ENCODE data around the gene B3GNT8.
"Not testable (repeated sequence)": the region's sequence is repeated elsewhere in the genome, so short reads cannot be mapped to it uniquely, and the experiment has no call there.

The B3GNT8 gene

GRCh38 chr19:41413947-41414346 lies 13.2 kb downstream of the B3GNT8 start:
- DNase-seq = no peak

DNA sequence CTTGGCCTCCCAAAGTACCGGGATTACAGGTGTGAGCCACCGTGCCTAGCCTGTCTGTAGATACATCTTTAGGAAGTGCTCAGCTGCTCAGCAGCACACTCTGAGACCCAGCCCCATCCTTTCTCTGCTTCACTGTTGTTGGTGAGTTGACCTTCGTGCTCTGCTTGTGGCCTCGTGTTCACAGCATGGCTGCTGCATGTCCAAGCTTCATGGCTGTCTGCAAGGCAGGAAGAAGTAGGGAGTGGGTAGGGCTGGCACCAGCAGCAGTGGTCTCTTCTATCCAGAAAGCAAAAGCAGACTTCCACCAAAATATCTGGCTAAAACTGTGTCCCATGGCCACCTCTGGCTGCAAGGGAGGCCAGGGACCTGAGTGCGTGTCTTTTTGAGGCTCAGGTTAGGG lies 14.2 kb downstream of the B3GNT8 start:
- DNase-seq = no peak

- DNase-seq = no peak
Measured at GRCh38 chr19:41411968-41412265, 15.3 kb downstream of the B3GNT8 start.

- no peak for DNase-seq
Measured at GRCh38 chr19:41411100-41411967, 15.8 kb downstream of the B3GNT8 start.

DNA sequence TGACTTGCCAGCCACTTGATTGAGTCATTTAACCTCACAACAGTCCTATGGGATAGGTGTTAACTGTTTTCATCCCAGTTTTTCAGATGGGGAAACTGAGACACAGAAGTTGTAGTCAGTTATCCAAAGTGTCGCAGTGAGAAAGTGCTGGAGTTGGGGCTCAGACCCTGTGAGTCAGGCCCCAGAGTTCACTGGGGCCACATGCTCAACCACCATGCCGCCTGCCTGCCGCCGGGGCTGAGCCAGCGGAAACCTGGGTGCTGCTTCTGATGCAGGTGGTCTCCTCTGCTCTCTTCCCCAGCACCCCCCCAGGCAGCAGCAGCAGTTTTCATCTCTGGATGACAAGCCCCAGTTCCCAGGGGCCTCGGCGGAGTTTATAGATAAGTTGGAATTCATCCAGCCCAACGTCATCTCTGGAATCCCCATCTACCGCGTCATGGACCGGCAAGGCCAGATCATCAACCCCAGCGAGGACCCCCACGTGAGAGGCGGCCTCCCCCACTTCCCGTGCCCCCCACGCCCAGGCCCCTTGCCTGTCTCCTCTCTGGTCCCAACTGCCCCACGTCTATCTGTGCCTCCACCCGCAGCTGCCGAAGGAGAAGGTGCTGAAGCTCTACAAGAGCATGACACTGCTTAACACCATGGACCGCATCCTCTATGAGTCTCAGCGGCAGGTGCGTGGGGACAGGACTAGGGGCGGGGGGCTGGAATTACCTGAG lies 16.7 kb downstream of the B3GNT8 start:
- DNase-seq = no peak

DNA sequence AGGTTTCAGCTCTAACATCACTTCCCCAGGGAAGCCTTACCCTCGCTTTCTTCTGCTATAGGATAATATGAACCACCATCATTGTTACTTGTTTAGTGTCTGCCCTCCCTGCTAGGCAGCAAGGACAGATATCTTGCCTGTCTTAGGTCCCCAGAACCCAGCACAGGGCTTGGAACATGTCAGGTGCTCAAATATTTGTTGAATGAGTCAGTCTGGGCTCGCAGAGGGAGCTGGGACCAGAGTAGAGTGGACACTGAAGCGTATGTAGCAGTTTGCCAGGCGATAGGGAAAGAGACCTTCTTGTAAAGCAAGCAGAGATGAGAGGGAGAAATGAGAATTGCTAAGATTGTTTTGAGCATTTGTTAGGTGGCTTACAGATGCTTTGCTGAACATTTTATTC lies 17.9 kb downstream of the B3GNT8 start:
- no peak for DNase-seq

- not testable (repeated sequence) for DNase-seq
Measured at GRCh38 chr19:41408846-41409245, 18.3 kb downstream of the B3GNT8 start.

DNA sequence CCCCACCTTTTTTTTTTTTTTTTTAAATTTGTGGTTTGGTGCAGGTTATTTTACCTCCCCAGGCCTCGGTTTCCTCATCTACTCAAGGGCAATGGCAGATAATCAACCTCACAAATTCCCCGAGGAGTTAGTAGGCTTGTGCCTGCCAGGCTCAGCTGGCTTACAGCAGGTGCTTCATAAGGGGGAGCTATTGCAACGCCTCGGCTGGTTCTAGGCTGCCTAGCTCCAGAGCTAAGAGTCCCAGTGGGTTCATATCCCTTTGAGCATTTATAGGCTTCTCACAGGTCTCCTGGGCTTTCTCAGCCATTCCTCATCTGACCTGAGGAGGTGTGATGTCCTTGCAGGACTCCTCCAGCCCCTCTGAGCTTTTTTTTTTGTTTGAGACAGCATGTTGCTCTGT lies 18.9 kb downstream of the B3GNT8 start:
- DNase-seq = no peak

DNA sequence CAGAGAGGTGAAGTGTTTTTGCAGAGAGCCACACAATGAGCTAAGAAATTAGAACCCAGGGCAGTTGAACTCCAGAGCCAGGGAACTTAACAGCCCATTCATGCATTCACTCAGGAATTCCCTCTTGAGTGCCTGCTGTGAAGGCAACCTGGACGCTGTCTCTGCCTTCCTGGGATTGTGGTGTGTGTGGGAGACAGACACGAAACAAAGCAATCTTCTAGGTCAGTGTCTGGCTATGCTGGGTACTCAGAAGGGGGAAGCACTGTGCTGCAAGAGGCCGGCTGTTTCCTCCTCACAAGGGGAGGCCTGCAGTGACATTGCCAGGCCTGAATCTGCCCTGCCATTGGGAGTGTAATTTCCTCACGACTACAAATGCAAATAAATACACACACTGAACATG lies 19.9 kb downstream of the B3GNT8 start:
- no peak for DNase-seq

DNA sequence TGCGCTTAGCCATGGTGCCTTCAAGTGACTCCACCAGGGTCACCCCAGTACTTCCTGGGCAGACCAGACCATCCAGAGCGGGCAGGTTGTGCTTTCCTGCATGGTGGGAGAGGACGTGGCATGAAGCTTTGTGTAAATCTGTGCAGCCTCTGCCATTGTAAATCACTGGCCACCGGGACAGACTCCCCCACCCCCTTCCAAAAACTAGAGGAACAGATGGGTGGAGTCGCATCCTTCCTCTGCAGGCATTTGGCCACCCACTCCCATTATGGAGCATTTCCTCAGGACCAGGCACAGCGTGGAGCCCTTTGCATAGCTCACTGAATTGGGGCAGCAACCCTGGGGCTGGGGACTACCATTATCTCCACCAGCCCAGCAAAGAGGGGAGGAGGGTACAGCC lies 21.4 kb downstream of the B3GNT8 start:
- DNase-seq = no peak

DNA sequence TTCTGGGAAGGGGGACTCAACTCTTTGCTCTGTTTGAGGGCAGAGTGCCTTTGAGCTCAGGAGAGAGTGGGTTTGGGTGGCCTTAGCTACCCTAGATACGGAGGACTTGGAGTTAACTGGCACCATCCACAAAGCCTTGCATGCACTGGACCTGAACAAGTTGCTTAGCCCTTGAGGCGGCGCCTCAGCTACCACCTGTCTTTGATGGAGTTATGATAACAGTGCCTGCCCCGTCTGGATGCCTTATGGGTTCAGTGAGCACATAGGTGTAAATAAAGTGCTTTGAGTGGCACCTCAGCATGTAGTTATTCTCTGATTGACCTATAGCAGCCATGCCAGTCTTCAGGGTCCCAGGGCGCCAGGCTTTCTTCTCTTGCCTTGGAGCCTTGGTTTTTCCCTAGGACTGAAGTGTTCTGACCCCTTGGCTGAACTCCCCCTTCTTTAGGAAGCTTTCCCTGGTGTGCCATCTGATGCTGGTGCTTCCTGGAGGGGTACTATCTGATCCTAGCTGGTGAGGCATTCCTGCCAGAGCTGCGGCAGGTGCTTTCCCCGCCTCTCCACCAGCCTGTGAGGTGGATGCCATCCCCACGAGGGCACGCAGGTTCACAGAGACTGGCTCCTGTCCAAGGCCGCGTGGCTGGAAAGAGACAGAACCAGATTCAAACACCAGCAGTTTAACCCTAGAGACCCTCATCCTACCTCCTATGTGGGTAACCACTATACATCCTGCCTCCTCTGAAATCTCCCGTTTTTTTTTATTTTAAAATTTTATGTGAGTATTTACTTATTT lies 23.8 kb downstream of the B3GNT8 start:
- no peak for DNase-seq

GRCh38 chr19:41402010-41402409 lies 25.2 kb downstream of the B3GNT8 start:
- no peak for DNase-seq

DNA sequence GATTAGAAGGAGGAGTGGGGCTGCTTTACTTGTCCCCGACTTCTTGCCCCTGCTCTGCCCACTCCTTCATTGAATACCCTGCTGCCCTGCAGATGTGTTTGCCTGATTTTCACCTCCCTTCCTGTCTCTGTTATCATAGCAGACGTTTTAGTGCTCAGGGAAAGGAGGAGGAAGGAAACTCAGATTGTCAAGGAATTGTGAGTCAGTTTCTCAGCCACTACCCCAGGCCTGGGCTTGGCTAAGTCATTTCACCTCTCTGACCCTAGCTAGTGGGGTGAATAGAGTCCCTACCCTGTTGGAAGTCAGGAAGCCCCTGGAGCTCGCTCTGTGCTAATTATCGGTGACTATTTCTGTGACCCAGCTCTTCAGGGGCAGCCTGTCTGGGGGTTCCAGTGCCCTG lies 25.7 kb downstream of the B3GNT8 start:
- DNase-seq = no peak

DNA sequence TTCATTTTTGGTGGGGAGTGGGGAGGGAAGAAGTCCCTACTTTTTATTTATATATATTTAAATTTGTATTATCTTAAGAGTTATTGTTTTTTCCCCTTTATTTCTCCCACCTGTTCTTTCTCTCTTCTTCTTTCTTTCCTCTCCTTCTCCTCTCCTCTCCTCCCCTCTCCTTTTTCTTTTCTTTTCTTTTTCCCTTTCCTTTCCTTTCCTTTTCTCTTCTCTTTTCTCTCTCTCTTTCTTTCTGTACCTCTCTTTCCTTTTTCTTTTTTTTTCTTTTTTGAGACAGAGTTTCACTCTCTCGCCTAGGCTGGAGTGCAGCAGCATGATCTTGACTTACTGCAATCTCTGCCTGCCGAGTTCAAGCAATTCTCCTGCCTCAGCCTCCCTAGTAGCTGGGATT lies 27.6 kb downstream of the B3GNT8 start:
- DNase-seq = no peak

DNA sequence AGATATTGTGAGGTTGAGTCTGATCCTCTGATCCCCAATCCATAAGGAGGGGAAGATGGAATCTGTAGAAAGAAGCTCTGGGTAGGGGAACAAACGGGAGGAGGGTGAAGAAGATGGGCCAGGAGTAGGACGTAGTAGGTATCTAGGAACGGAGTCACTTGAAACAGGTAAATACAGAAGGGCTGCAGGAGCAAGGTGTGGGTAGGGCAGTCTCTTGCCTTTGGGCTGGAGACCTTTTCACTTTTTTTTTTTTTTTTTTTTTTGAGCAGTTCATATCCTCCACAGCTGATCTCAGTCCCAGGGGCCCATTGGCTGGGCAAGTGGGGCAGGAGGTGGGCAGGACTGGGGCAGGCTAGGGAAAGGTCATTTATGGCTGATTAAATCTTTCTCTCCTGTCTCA lies 28.1 kb downstream of the B3GNT8 start:
- DNase-seq = no peak

- DNase-seq = no peak
Measured at GRCh38 chr19:41398598-41398997, 28.6 kb downstream of the B3GNT8 start.

DNA sequence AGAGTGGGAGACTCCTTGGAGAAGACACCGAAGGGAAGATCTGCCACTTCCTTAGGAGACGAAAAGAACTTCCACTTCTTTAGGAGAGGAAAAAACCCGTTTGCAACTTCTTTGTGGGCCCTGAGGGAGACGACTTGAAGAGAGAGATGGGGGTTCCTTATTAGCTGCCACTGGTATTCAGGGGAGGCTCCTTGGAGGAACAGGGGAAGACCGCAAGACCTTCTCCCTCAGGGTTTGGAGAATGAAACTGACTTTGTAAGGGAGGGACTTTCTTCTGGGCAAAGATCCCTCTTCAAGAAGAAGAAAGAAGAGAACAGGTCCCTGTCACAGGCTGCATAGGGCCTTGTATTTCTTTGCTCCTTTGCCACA lies 29.1 kb downstream of the B3GNT8 start:
- DNase-seq = no peak

DNA sequence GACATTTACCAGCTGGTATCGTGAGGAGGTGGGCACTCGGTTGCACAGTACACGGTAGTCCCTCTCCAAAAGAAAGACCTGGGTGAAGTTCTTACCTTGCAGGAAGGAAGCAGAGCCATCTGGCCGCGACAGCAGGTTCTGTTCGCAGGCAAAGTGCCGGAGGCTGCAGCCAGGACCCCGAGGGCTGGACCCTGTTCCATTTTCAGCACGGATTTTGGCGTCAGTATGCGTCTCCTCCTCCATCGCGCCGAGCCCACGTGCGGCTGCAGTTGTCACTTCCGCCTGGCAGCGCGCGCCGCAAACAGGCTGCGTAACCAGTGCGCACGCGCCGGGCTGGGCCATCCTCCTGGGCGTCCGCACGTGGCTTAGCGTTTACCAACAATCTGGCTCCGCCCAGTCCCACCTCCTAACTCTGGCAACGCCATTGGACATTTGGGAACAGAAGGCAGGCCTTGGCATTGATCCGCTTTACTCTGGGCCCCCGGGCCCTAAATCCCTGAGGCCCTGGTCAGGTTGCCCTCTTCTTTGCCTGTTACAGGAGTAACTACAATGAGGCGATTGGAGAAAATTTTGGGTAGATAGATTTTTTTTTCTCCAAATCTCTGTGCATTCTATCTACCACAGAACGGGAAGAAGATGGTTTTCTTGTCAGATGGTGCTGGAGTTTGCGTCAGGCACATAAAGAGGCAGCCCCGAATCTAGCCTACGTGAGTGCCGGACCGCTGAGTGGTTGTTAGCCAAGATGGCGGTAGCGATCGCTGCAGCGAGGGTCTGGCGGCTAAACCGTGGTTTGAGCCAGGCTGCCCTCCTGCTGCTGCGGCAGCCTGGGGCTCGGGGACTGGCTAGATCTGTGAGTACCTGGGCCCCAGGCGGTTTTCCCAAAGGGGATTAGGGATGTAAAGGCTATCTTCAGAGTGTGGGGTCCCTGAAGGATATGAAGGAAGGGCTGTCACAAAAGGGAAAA lies 29.8 kb downstream of the B3GNT8 start, which contains the start of the genes BCKDHA and EXOSC5:
BCKDHA (plus strand) TSS at position 733 of the 964 bp plus-strand sequence; CDS start at position 743, 10 bp downstream.
EXOSC5 (minus strand) TSS at position 274 of the 964 bp plus-strand sequence; CDS start at position 243, 31 bp downstream.
- peak; percentile 99 for DNase-seq

DNA sequence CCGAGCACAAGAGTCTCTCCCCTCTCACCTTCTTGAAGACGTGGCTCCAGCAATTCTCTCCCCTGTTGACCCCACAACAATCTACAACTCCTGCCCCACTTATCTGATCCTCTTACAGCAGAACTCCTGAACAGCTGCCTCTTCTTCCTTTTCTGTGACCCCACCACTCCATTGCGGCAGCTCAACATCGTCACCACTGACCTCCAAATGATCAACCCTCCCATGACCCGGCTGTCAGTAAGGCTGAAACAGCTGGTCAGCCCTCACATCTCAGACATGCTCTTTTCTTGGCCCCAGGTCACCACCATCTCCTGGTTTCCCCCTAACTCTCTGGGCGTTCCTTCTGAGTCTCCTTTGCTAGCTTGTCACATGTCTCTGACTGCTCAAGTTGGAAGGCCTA lies 31.8 kb downstream of the B3GNT8 start:
- no peak for DNase-seq

GRCh38 chr19:41392775-41393174 lies 34.4 kb downstream of the B3GNT8 start:
- DNase-seq = no peak

GRCh38 chr19:41391618-41392017 lies 35.6 kb downstream of the B3GNT8 start:
- DNase-seq = no peak

- no peak for DNase-seq
Measured at GRCh38 chr19:41386442-41386841, 40.7 kb downstream of the B3GNT8 start.
